Psoas muscle (tissue), 8 donors: ENCODE data around the gene RPS2. TPM values are rescaled to one million over a fixed set of nuclear protein-coding genes. Genes with fewer than 3 reads are reported as not detected.
"Not testable (repeated sequence)": the region's sequence is repeated elsewhere in the genome, so short reads cannot be mapped to it uniquely, and the experiment has no call there.

ENCODE experiments used
- ATAC-seq, 4 donors: fragments of 200-7000 bp; cut with Tn5 transposase; one replicate each; pipeline ENCODE4 v1.9.1; 2020; ENCODE audit warnings: moderate library complexity in 3 of 4, mild to moderate bottlenecking in 2 of 4
- DNase-seq, 2 donors: peaks; one replicate each; pipeline ENCODE4 v3.0.0-alpha.2; 2020
- H3K27ac ChIP-seq: fragments of 200-600 bp; one replicate; pipeline ENCODE4 v1.8.0; 2022
- H3K27me3 ChIP-seq, 3 donors: fragments of 200-600 bp in 1 of 3; one replicate each; pipeline versions ENCODE4 v1.6.1 to v1.8.0; 2013 to 2022; ENCODE audit warnings: low read length in 2 of 3, mild to moderate bottlenecking in 2 of 3, moderate library complexity in 1 of 3; ENCODE audit not compliant: insufficient read depth in 3 of 3
- H3K36me3 ChIP-seq, 2 donors: fragments of 200-600 bp in 1 of 2; one replicate each; pipeline versions ENCODE4 v1.6.1 to v1.8.0; 2013 to 2022; ENCODE audit warnings: low read depth in 1 of 2, mild to moderate bottlenecking in 1 of 2, moderate library complexity in 1 of 2; ENCODE audit not compliant: insufficient read depth in 1 of 2
- H3K4me1 ChIP-seq: fragments of 200-600 bp; one replicate; pipeline ENCODE4 v1.8.0; 2022
- H3K4me3 ChIP-seq: fragments of 200-600 bp; one replicate; pipeline ENCODE4 v1.8.0; 2022; ENCODE audit warnings: mild to moderate bottlenecking
- H3K9me3 ChIP-seq: fragments of 200-600 bp; one replicate; pipeline ENCODE4 v1.8.0; 2022
- CTCF ChIP-seq: fragments of 200-600 bp; IDR thresholded peaks from one replicate; pipeline ENCODE4 v1.8.0; 2022; ENCODE audit warnings: antibody characterized with exemption
- WGBS, 3 donors: extraction: QIAGEN DNeasy Blood & Tissue Kit; methylation state at CpG; one replicate each; pipeline versions ENCODE4 v1.1.6 to v1.1.7; 2013; 5-methylcytosine and 5-hydroxymethylcytosine counted together
- intact Hi-C, 2 donors: fragments of 100-400 bp; cut with DNase I; formaldehyde crosslinking; loops; one replicate each; pipeline versions ENCODE4 v1.11.0 to v1.14.2; 2022
- polyA plus RNA-seq, 3 donors: library from polyadenylated mRNA; stranded (reverse); fragments of 200-250 nt; gene quantifications; one replicate each; pipeline ENCODE4 v1.2.3, GENCODE V29; 2013
- total RNA-seq, 4 donors: library from RNA; stranded (reverse); fragmentation: NEBNext Ultra II Directional in 2 of 4; extraction: Animal tissue kit (Norgen Biotek cat#: 25700) in 2 of 4; gene quantifications; one replicate each; pipeline versions ENCODE4 v1.2.1 to v1.2.4, GENCODE V29; 2021 to 2023
- donor health status: healthy with polysubstance abuse.
- donor health status: DM: no; HTN: no; CAD: no; lungs with moderate emphysema.
- donor health status: Bipolar disorder and iron deficiency.
- donor health status: healthy.
- donor health status: DM: yes; HTN: yes; CAD: no.
- donor health status: DM: no; HTN: no; CAD: no.
- donor health status: DM: no; HTN: no; CAD: no.
- donor health status: DM: yes; HTN: yes; CAD: no.

The RPS2 gene
- total and polyA plus RNA-seq, 7 donors: 1,044 to 3,940 (median 1,902) TPM

- 73 to 89% (median 75%) methylated on average over 8 of the region's 8 CpGs for WGBS, 3 donors
- intact Hi-C loops: no loop called here
- ATAC-seq: no peak
- TF ChIP-seq CTCF: no peak
- Histone ChIP-seq H3K27ac (no peak overlapping the region), H3K9me3 (no peaks in the 10 kb centered on the region), H3K36me3 (no peaks in the 10 kb centered on the region), H3K4me1 (no peaks in the 10 kb centered on the region), H3K27me3 (peaks cover 0 to 71% (median 22%) of the 10 kb centered on the region in 3 donors), H3K4me3 (no peak overlapping the region)
- no peak for DNase-seq
Measured at GRCh38 chr16:1922357-1922756, 42.3 kb downstream of the RPS2 start.

- Histone ChIP-seq H3K27ac (no peak overlapping the region), H3K27me3 (peaks cover 0 to 87% (median 29%) of the 10 kb centered on the region in 3 donors), H3K4me1 (no peaks in the 10 kb centered on the region), H3K9me3 (no peaks in the 10 kb centered on the region), H3K36me3 (no peaks in the 10 kb centered on the region), H3K4me3 (no peak overlapping the region)
- ATAC-seq (peak in 2 of 4 donors; percentile 63 to 70), DNase-seq (no peak)
- intact Hi-C loops: no loop called here
- WGBS, 3 donors: 10 to 14% (median 12%) methylated on average over 15 of the region's 15 CpGs
- no peak for TF ChIP-seq CTCF
Measured at GRCh38 chr16:1920727-1921171, 43.9 kb downstream of the RPS2 start.

GRCh38 chr16:1920122-1920521, 44.5 kb downstream of the RPS2 start:
- ATAC-seq, intact Hi-C loops: not testable (repeated sequence)

GRCh38 chr16:1919327-1919998, 45.2 kb downstream of the RPS2 start:
- TF ChIP-seq CTCF: no peak
- WGBS, 3 donors: 14 to 15% (median 14%) methylated on average over 29 to 30 of the region's 30 CpGs
- no peak overlapping the region for H3K4me3 ChIP-seq
- no peaks in the 10 kb centered on the region for H3K4me1 ChIP-seq
- intact Hi-C loops: no loop called here
- H3K27ac ChIP-seq: no peak overlapping the region
- DNase-seq: no peak
- peak in 1 of 4 donors; percentile 17 for ATAC-seq
- H3K9me3 ChIP-seq: no peaks in the 10 kb centered on the region
- no peaks in the 10 kb centered on the region for H3K36me3 ChIP-seq
- peaks cover 0 to 91% (median 30%) of the 10 kb centered on the region in 3 donors for H3K27me3 ChIP-seq

More at GRCh38 chr16:1920122-1920521, 44.5 kb downstream of the RPS2 start:
- 52 to 57% (median 56%) methylated on average over 21 of the region's 21 CpGs for WGBS, 3 donors
- not testable (repeated sequence) for H3K9me3 ChIP-seq, H3K4me1 ChIP-seq, H3K36me3 ChIP-seq, H3K4me3 ChIP-seq, H3K27ac ChIP-seq, DNase-seq
- H3K27me3 ChIP-seq: peaks cover 0 to 88% (median 29%) of the 10 kb centered on the region in 3 donors

GRCh38 chr16:1918351-1919326, 46.0 kb downstream of the RPS2 start, which contains the start of gene HS3ST6:
HS3ST6 (minus strand) TSS chr16:1918415; CDS start chr16:1918323, 92 bp downstream.
- Histone ChIP-seq H3K36me3 (no peaks in the 10 kb centered on the region), H3K27me3 (peaks cover 0 to 89% (median 32%) of the 10 kb centered on the region in 3 donors), H3K4me3 (no peak within 1 kb of the TSS), H3K4me1 (no peaks in the 10 kb centered on the region), H3K9me3 (no peaks in the 10 kb centered on the region), H3K27ac (no peak within 1 kb of the TSS)
- no peak for TF ChIP-seq CTCF
- peak in 1 of 4 donors; percentile 19 for ATAC-seq
- intact Hi-C loops: no loop called here
- DNase-seq: no peak
- 3 to 6% (median 4%) methylated on average over 30 to 69 of the region's 71 CpGs for WGBS, 3 donors
